HG02759 (cell line): Measurements from ENCODE around the gene LDLR.
"Not testable (repeated sequence)": the region's sequence is repeated elsewhere in the genome, so short reads cannot be mapped to it uniquely, and the experiment has no call there.

Source experiments
- ATAC-seq: cut with Tn5 transposase; IDR thresholded peaks from one replicate; pipeline ENCODE4 v1.9.1; 2021; ENCODE audit warnings: mild to moderate bottlenecking, moderate library complexity; ENCODE audit not compliant: unreplicated experiment

The LDLR gene

GRCh38 chr19:11070123-11070522 lies 19.1 kb upstream of the LDLR start:
- ATAC-seq, result no peak

- ATAC-seq, result no peak
Measured at GRCh38 chr19:11073568-11073967, 15.7 kb upstream of the LDLR start.

- not testable (repeated sequence) for ATAC-seq
Measured at GRCh38 chr19:11076792-11077191, 12.5 kb upstream of the LDLR start.

- ATAC-seq, result no peak
Measured at GRCh38 chr19:11078893-11079292, 10.4 kb upstream of the LDLR start.

DNA sequence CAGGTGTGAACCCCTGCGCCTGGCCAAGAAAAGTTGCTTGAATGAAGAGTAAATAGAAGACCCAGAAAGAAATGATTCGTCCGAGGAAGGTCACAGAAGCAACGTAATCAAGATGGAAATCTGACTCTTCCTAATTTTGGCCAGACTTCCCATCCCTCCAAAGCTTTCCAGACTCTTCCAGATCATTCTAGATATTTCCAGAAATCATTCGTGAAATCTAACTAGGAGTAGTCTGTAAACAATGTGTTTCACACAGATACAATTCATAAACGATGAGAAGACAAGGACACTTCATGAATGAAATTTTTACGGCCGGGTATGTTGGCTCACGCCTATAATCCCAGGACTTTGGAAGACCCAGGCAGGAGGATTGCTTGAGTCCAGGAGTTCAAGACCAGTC lies 9.3 kb upstream of the LDLR start:
- ATAC-seq, result no peak

DNA sequence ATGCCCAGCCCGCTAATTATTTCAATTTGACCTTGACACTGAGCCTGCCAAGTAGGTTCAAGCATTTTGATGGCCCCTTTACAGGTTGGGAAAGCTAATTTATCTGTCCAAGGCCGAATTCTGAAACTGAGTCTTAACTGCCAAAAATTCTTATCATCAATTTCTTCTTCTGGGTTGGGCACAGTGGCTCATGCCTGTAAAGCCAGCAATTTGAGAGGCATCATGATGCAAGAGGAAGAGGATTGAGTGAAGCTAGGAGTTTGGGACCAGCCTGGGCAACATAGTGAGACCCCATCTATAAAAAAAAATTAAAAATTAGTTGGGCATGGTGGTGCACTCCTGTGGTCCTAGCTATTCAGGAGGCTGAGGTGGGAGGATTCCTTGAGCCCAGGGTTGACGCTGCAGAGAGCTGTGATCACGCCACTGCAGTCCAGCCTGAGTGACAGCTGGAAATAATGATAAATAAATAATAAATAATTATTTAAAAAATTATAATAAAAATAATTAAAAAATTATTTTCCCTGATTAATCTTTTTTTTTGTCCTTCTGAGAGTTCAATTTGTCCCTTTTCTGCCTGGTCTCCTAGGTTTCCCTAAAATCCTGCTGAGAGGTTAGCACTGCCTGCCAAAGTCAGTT lies 1.3 kb upstream of the LDLR start:
- ATAC-seq, result no peak

- no peak for ATAC-seq
Measured at GRCh38 chr19:11088506-11089253, 583 bp upstream of the LDLR start.

DNA sequence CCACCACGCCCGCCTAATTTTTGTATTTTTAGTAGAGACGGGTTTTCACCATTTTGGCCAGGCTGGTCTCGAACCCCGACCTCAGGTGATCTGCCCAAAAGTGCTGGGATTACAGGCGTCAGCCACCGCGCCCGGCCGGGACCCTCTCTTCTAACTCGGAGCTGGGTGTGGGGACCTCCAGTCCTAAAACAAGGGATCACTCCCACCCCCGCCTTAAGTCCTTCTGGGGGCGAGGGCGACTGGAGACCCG lies 676 bp downstream of the LDLR start:
- not testable (repeated sequence) for ATAC-seq

- ATAC-seq, result peak; percentile 84
Measured at GRCh38 chr19:11090264-11090996, 1.2 kb downstream of the LDLR start.

DNA sequence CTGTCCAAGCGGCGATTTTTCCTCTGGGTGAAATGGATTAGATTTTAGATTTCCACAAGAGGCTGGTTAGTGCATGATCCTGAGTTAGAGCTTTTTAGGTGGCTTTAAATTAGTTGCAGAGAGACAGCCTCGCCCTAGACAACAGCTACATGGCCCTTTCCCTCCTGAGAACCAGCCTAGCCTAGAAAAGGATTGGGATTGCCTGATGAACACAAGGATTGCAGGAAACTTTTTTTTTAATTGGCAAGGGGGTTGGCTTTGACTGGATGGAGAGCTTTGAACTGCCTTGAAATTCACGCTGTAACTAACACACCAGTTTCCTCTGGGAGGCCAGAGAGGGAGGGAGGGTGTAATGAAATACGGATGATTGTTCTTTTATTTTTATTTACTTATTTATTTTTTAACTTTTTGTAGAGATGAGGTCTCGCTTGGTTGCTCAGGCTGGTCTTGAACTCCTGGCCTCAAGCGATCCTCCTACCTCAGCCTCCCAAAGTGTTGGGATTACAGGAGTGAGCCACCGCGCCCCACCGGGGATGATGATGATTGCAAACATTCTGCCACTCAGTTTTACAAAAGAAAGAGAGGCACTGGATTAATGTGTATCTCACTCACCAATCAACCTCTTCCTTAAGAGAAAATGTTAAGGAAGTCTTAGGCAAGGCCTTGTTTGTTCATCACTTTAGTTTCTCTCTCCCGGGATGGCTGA lies 1.9 kb downstream of the LDLR start:
- ATAC-seq, result no peak

DNA sequence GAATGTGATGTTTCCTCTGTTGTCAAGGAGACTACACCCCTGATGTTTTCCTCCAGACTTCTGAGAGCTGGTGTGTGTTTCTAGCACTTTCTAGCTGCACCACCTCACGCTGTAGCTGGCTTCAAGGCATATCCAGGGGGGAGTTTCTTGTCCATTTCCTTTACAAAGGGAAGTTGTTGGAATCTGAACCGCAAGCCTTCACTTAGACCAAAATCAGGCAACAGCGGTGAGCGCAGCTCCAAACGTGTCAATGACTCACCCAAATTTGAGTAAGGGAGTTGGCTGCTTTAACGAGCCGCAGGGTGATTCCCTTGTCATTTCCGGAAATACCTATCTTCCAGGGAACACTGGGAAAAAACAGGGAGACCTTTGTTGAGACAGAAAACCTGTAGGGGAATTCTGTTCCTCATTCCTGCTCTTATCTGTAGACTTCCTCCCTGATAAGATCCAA lies 2.5 kb downstream of the LDLR start:
- ATAC-seq, result no peak

- no peak for ATAC-seq
Measured at GRCh38 chr19:11092181-11092538, 2.9 kb downstream of the LDLR start.

DNA sequence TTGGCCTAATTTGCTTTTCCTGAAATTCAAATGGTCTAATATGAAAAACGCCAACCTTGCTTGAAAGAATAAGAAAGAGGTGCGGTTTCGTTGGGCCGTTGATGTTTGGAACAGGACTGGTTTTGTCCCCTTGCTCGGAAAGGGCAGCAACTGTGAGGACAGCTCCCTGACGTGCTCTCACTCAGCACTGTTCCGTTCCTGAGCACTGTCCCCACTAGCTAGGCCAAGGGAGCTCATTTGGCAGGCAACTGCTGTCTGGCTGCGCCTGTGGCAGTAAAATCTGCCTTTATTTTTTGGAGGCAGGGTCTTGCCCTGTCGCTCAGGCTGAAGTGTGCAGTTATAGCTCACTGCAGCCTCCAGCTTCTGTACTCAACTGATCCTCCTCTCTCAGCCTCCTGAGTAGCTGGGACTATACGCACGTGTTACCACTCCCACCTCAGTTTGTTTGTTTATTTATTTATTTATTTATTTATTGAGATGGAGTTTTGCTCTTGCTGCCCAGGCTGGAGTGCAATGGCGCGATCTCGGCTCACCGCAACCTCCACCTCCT lies 4.5 kb downstream of the LDLR start:
- no peak for ATAC-seq

DNA sequence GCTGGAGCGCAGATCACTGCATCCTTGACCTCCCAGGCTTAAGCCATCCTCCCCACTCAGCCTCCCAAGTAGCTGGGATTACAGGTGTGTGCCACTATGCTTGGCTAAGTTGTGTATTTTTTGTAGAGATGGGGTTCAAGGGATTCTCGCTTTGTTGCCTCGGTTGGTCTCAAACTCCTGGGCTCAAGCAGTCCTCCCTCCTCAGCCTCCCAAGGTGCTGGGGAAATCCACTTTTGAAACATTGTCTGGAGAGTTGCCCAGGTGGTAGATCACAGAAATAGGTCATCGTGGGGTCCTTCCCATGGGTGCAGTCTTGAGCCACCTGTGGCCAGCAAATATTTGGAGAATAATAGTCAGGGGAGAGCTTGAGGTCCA lies 5.2 kb downstream of the LDLR start:
- ATAC-seq, result no peak

- peak; percentile 37 for ATAC-seq
Measured at GRCh38 chr19:11096210-11096841, 7.1 kb downstream of the LDLR start.

DNA sequence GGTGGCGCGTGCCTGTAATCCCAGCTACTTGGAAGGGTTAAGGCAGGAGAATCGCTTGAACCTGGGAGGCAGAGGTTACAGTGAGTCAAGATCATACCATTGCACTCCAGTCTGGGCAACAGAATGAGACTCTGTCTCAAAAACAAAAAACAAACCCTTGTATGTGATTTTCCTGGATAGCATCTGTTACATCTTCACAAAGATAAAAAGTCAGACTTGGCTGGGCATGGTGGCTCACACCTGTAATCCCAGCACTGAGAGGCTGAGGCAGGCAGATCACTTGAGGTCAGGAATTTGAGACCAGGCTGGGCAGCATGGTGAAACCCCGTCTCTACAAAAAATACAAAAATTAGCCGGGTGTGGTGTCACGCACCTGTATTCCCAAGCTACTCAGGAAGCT lies 8.1 kb downstream of the LDLR start:
- ATAC-seq, result not testable (repeated sequence)

DNA sequence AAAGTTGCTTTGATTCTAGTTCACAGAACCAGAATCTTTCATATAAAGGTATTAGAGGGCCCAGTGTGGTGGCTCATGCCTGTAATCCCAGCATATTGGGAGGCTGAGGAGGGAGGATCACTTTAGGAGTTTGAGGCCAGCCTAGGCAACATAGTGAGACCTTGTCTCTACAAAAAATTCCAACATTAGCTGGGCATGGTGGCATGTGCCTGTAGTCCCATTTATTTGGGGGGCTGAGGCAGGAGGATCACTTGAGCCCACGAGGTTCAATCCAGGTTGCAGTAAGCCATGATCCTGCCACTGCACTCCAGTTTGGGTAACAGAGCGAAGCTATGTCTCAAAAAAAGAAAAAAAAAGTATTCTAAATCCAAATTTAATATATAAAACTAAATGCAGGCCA lies 9.1 kb downstream of the LDLR start:
- ATAC-seq, result no peak

DNA sequence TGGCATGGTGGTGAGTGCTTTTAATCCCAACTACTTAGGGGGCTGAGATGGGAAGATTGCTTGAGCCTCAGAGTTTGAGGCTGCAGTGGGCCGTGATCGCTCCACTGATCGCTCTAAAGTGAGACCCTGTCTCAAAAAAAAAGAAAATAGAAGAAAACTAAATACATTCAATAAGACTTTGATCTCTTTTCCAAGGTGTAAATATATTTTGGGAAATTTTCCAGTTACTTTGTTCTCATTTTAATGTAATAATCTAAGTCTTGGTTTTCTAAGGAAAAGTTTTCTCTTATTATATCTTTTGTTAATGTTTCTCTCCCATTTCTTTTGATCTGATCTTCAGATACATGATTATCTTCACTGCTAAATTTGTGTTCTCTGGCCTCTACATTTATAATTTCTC lies 9.6 kb downstream of the LDLR start:
- ATAC-seq, result no peak

DNA sequence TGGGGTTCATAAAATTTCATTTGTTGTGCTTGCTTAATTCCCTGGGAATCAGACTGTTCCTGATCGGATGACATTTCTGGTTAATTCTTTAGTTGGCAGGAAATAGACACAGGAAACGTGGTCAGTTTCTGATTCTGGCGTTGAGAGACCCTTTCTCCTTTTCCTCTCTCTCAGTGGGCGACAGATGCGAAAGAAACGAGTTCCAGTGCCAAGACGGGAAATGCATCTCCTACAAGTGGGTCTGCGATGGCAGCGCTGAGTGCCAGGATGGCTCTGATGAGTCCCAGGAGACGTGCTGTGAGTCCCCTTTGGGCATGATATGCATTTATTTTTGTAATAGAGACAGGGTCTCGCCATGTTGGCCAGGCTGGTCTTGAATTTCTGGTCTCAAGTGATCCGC lies 10.8 kb downstream of the LDLR start:
- no peak for ATAC-seq

DNA sequence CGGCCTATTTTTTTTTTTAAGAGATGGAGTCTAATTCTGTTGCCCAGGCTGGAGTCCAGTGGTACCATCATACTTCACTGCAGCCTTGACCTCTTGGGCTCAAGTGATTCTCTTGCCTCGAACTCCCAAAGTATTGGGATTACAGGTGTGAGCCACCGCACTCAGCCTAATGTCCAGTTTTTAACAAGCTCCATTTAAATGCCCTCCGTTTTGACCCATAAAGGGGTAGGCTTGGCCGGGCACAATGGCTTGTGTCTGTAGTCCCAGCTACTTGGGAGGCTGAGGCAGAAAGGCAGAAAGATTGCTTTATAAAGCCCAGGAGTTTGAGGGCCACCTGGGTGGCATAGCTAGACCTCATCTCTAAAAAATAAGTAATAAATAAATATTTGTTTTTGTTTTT lies 11.8 kb downstream of the LDLR start:
- no peak for ATAC-seq

- ATAC-seq, result no peak
Measured at GRCh38 chr19:11102944-11103343, 13.7 kb downstream of the LDLR start.
